Measurements from ENCODE around the gene SCAMP2. TPM values are rescaled to one million over a fixed set of nuclear protein-coding genes. Genes with fewer than 3 reads are reported as not detected.

The SCAMP2 gene
- total and polyA plus RNA-seq, 10 of the 15 experiments (the other 5 are each of a cell fraction or from before 2014, with no cell fraction given), result 10.9 to 158 (median 99.6) TPM

DNA sequence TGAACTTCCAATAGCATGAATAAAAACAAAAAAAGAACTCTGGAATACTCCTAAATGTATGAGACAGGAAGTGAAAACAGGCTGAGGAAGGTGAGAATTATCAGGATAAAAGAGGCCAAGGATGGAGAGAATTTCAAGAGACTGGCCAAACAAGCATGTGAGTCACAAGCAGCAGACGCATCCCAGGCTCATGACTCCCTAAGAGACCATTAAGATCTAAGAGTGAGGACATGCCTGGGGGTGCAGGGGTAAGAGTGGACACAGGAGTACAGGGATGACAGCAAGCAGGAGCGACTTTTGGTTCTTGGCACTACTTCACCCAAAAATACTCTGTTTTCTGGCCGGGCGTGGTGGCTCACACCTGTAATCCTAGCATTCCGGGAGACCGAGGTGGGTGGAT lies 7.1 kb downstream of the SCAMP2 start:
- peaks cover 12% of the 10 kb centered on the region for H3K9me3 ChIP-seq (replicated peaks; ENCODE audit: control insufficient read depth, insufficient read depth, low read length)
- WGBS (ENCODE audit: insufficient coverage, insufficient replicate concordance, low lambda C conversion rate, missing lambda C conversion rate), result 15% methylated on average over 6 of the region's 6 CpGs
- peaks cover 2 to 19% of the 10 kb centered on the region in 2 experiments; a peak in 3 of 4 replicates for H3K36me3 ChIP-seq (ENCODE audit: control insufficient read depth in 2 of 2, insufficient read depth in 2 of 2, low read length in 1 of 2)
- H2AFZ ChIP-seq (ENCODE audit: control insufficient read depth, low read depth, low read length), result no peak overlapping the region
- H3K4me2 ChIP-seq (ENCODE audit: control insufficient read depth, insufficient read depth), result no peak overlapping the region
- RAD21 ChIA-PET (ENCODE audit: unreplicated experiment), result no interaction called here
- H4K20me1 ChIP-seq (ENCODE audit: control insufficient read depth, insufficient read depth), result peaks cover 2% of the 10 kb centered on the region; the same call in 1 of the 2 replicates
- no peak overlapping the region for H3K4me3 ChIP-seq
- H3K9ac ChIP-seq (ENCODE audit: control insufficient read depth, insufficient read depth, low read length), result no peak overlapping the region
- FAIRE-seq (no peak), ATAC-seq (no peak), DNase-seq (ENCODE audit: low read depth, low spot score) (no peak)
- in situ Hi-C loops (cut with MboI) (no loop called here), intact Hi-C loops (cut with micrococcal nuclease; ENCODE audit: unreplicated experiment) (no loop called here)
- CTCF ChIA-PET, result interaction anchor here (0.6 to 11.2 kb wide), 4 partner anchors 34 to 187 kb away, joined by 3 to 129 read pairs (median 4); no protein-coding TSS in a partner anchor
- no peak overlapping the region for H3K27ac ChIP-seq (ENCODE audit: control insufficient read depth, insufficient read depth)
- peaks cover 67% of the 10 kb centered on the region for H3K79me2 ChIP-seq (ENCODE audit: control insufficient read depth, insufficient read depth, low read length)
- POLR2A ChIA-PET, result interaction anchor here (0.6 to 1.9 kb wide), 3 partner anchors 9 to 40 kb away, joined by 3 to 5 read pairs (median 5); partner anchors contain the start of gene ULK3
- peaks cover 34% of the 10 kb centered on the region for H3K4me1 ChIP-seq (ENCODE audit: control insufficient read depth, insufficient read depth, low read length)
- no peaks in the 10 kb centered on the region for H3K27me3 ChIP-seq (replicated peaks in 1 of 2; ENCODE audit: control insufficient read depth in 2 of 2, insufficient read depth in 2 of 2, low read length in 1 of 2)
- SMC1A ChIA-PET (ENCODE audit: uncharacterized antibody, unreplicated experiment), result interaction anchor here (0.6 to 6.5 kb wide), 3 partner anchors 8 to 97 kb away, joined by 3 to 120 read pairs (median 65); no protein-coding TSS in a partner anchor
- no TSS peak for BruUV-seq (replicated peaks)
- TF ChIP-seq ZNF384 (IDR thresholded peaks at IDR 0.05; ENCODE audit: borderline replicate concordance, low read depth, low read length) (no peak), POLR2AphosphoS2 (IDR thresholded peaks at IDR 0.05; ENCODE audit: low read depth, low read length) (no peak), GATAD2B (conservative IDR thresholded peaks at IDR 0.05; ENCODE audit: low read depth) (no peak), CUX1 (IDR thresholded peaks at IDR 0.05; ENCODE audit: insufficient replicate concordance, low read depth, low read length) (no peak), PML (IDR thresholded peaks at IDR 0.05; ENCODE audit: low read length) (no peak), MTA3 (IDR thresholded peaks at IDR 0.05; ENCODE audit: borderline replicate concordance, low read length) (no peak), ZBTB4 (CRISPR knock-in tag; IDR thresholded peaks at IDR 0.05) (no peak), CBX3 (IDR thresholded peaks at IDR 0.05; ENCODE audit: borderline replicate concordance, low read depth) (no peak), POU2F2 (IDR thresholded peaks at IDR 0.05; ENCODE audit: borderline replicate concordance, low read depth, low read length) (no peak), FOXM1 (IDR thresholded peaks at IDR 0.05; ENCODE audit: low read depth, low read length) (no peak), ZBTB11 (CRISPR knock-in tag; IDR thresholded peaks at IDR 0.05) (no peak), BMI1 (IDR thresholded peaks at IDR 0.05; ENCODE audit: borderline replicate concordance) (no peak), RAD51 (IDR thresholded peaks at IDR 0.05) (no peak)
